ENCODE measurements around the gene NUP160. TPM values are rescaled to one million over a fixed set of nuclear protein-coding genes. Genes with fewer than 3 reads are reported as not detected.
"Not testable (repeated sequence)": the region's sequence is repeated elsewhere in the genome, so short reads cannot be mapped to it uniquely, and the experiment has no call there.

The NUP160 gene
- total RNA-seq, 1 experiment from 2014 or later = 46.3 TPM

- no peaks in the 10 kb centered on the region for H3K4me1 ChIP-seq (ENCODE audit: control insufficient read depth, insufficient read depth, low read length)
- intact Hi-C loops (cut with micrococcal nuclease; ENCODE audit: unreplicated experiment) = no loop called here
- H3K4me3 ChIP-seq (ENCODE audit: low read depth in 2 of 2, low read length in 2 of 2) = no peak overlapping the region
- no peaks in the 10 kb centered on the region for H3K27me3 ChIP-seq (ENCODE audit: control insufficient read depth, insufficient read depth, low read length)
- DNase-seq (ENCODE audit: low read depth, low spot score) (no peak), ATAC-seq (no peak)
- no TSS peak for BruUV-seq (replicated peaks)
- H3K36me3 ChIP-seq (ENCODE audit: control insufficient read depth, insufficient read depth, low read length) = no peaks in the 10 kb centered on the region
- no peak overlapping the region for H3K27ac ChIP-seq (ENCODE audit: low read length)
- ChIA-PET POLR2A (no interaction called here), CTCF (no interaction called here)
- no peak for TF ChIP-seq TCF7L2 (IDR thresholded peaks at IDR 0.05; ENCODE audit: low read depth, low read length)
- no peak for TF ChIP-seq CTCF (IDR thresholded peaks at IDR 0.05)
- TF ChIP-seq REST (IDR thresholded peaks at IDR 0.05; ENCODE audit: insufficient read depth in 1 of 2, low read depth in 2 of 2, low read length in 1 of 2) = no peak
- TF ChIP-seq SIN3A (IDR thresholded peaks at IDR 0.05; ENCODE audit: borderline replicate concordance, insufficient read depth, low read depth, low read length) = no peak
- no peak for TF ChIP-seq POLR2AphosphoS5 (IDR thresholded peaks at IDR 0.05; ENCODE audit: low read depth, low read length)
- H3K9me3 ChIP-seq (ENCODE audit: control insufficient read depth, insufficient read depth, low read depth, low read length) = no peaks in the 10 kb centered on the region
- in situ Hi-C loops (cut with HindIII; ENCODE audit: low pct_unique_long_range_greater_than_20kb, low sequenced_read_pairs) = no loop called here
Measured at GRCh38 chr11:47895035-47895434, 46.9 kb upstream of the NUP160 start.

- DNase-seq (ENCODE audit: low read depth, low spot score); H3K4me1 ChIP-seq (ENCODE audit: control insufficient read depth, insufficient read depth, low read length); H3K27me3 ChIP-seq (ENCODE audit: control insufficient read depth, insufficient read depth, low read length); POLR2A ChIA-PET; H3K4me3 ChIP-seq (ENCODE audit: low read depth in 2 of 2, low read length in 2 of 2); CTCF ChIA-PET; BruUV-seq (replicated peaks); H3K36me3 ChIP-seq (ENCODE audit: control insufficient read depth, insufficient read depth, low read length); in situ Hi-C loops (cut with HindIII; ENCODE audit: low pct_unique_long_range_greater_than_20kb, low sequenced_read_pairs); intact Hi-C loops (cut with micrococcal nuclease; ENCODE audit: unreplicated experiment); H3K27ac ChIP-seq (ENCODE audit: low read length); H3K9me3 ChIP-seq (ENCODE audit: control insufficient read depth, insufficient read depth, low read depth, low read length); ATAC-seq: not testable (repeated sequence)
Measured at GRCh38 chr11:47892546-47893276, 44.6 kb upstream of the NUP160 start.

GRCh38 chr11:47891886-47892285, 43.7 kb upstream of the NUP160 start:
- in situ Hi-C loops (cut with HindIII; ENCODE audit: low pct_unique_long_range_greater_than_20kb, low sequenced_read_pairs) = no loop called here
- H3K27me3 ChIP-seq (ENCODE audit: control insufficient read depth, insufficient read depth, low read length) = no peaks in the 10 kb centered on the region
- H3K27ac ChIP-seq (ENCODE audit: low read length) = no peak overlapping the region
- no peaks in the 10 kb centered on the region for H3K36me3 ChIP-seq (ENCODE audit: control insufficient read depth, insufficient read depth, low read length)
- no peak for TF ChIP-seq CTCF (IDR thresholded peaks at IDR 0.05)
- TF ChIP-seq TCF7L2 (IDR thresholded peaks at IDR 0.05; ENCODE audit: low read depth, low read length) = no peak
- no peak for TF ChIP-seq SIN3A (IDR thresholded peaks at IDR 0.05; ENCODE audit: borderline replicate concordance, insufficient read depth, low read depth, low read length)
- TF ChIP-seq REST (IDR thresholded peaks at IDR 0.05; ENCODE audit: insufficient read depth in 1 of 2, low read depth in 2 of 2, low read length in 1 of 2) = no peak
- TF ChIP-seq POLR2AphosphoS5 (IDR thresholded peaks at IDR 0.05; ENCODE audit: low read depth, low read length) = no peak
- BruUV-seq (replicated peaks) = no TSS peak
- H3K9me3 ChIP-seq (ENCODE audit: control insufficient read depth, insufficient read depth, low read depth, low read length) = no peaks in the 10 kb centered on the region
- H3K4me1 ChIP-seq (ENCODE audit: control insufficient read depth, insufficient read depth, low read length) = no peaks in the 10 kb centered on the region
- ChIA-PET CTCF (no interaction called here), POLR2A (no interaction called here)
- H3K4me3 ChIP-seq (ENCODE audit: low read depth in 2 of 2, low read length in 2 of 2) = no peak overlapping the region
- intact Hi-C loops (cut with micrococcal nuclease; ENCODE audit: unreplicated experiment) = no loop called here
- no peak for DNase-seq (ENCODE audit: low read depth, low spot score)
- no peak for ATAC-seq

Data from Panc1 (cell line).